Lung (tissue), 12 donors: ENCODE measurements around the gene AGR2. TPM values are rescaled to one million over a fixed set of nuclear protein-coding genes. Genes with fewer than 3 reads are reported as not detected.

Source experiments
- ATAC-seq: fragments of 200-7000 bp; cut with Tn5 transposase; one replicate; pipeline ENCODE4 v1.9.1; 2020; ENCODE audit warnings: moderate number of reproducible peaks; ENCODE audit not compliant: insufficient read depth, low FRiP score
- DNase-seq, 3 donors: peaks; one replicate each; pipeline ENCODE4 v3.0.0-alpha.2; 2013 to 2017
- H3K27ac ChIP-seq, 2 donors: one replicate each; pipeline ENCODE4 v1.5.1; 2013; ENCODE audit warnings: mild to moderate bottlenecking in 2 of 2, moderate library complexity in 2 of 2, control low read depth in 1 of 2, inconsistent platforms in 1 of 2, low read depth in 1 of 2, low read length in 1 of 2
- H3K27me3 ChIP-seq, 3 donors: one replicate each; pipeline ENCODE4 v1.5.1; 2013; ENCODE audit warnings: low read length in 2 of 3; ENCODE audit not compliant: control insufficient read depth in 3 of 3, insufficient read depth in 3 of 3
- H3K36me3 ChIP-seq, 4 donors: one replicate each; pipeline ENCODE4 v1.5.1; 2013; ENCODE audit warnings: low read length in 4 of 4, mild to moderate bottlenecking in 1 of 4, moderate library complexity in 1 of 4; ENCODE audit not compliant: control insufficient read depth in 4 of 4, insufficient read depth in 4 of 4
- H3K4me1 ChIP-seq, 5 donors: one replicate each; pipeline ENCODE4 v1.5.1; 2013; ENCODE audit warnings: low read length in 5 of 5, mild to moderate bottlenecking in 2 of 5, moderate library complexity in 1 of 5; ENCODE audit not compliant: control insufficient read depth in 5 of 5, insufficient read depth in 5 of 5
- H3K4me3 ChIP-seq: one replicate; pipeline ENCODE4 v1.5.1; 2013; ENCODE audit warnings: mild to moderate bottlenecking, control low read depth, moderate library complexity
- H3K9ac ChIP-seq, 2 donors: one replicate each; pipeline ENCODE4 v1.5.1; 2013; ENCODE audit warnings: low read length in 2 of 2, control low read depth in 1 of 2; ENCODE audit not compliant: insufficient read depth in 1 of 2
- H3K9me3 ChIP-seq, 4 donors: one replicate each; pipeline ENCODE4 v1.5.1; 2013; ENCODE audit warnings: low read length in 3 of 4, mild to moderate bottlenecking in 1 of 4, moderate library complexity in 1 of 4; ENCODE audit not compliant: control insufficient read depth in 4 of 4, insufficient read depth in 3 of 4
- WGBS, 2 donors: extraction: QIAGEN DNeasy Blood & Tissue Kit; methylation state at CpG; one replicate each; pipeline ENCODE4 v1.1.7; 2013; 5-methylcytosine and 5-hydroxymethylcytosine counted together
- polyA plus RNA-seq, 2 donors: library from polyadenylated mRNA; stranded (reverse); fragments of 200-250 nt; gene quantifications; one replicate each; pipeline ENCODE4 v1.2.1, GENCODE V29; 2013
- total RNA-seq, 2 donors: library from RNA; depleted of rRNA in 1 of 2; stranded (reverse); fragments of >200 nt in 1 of 2; gene quantifications; one replicate each; pipeline ENCODE4 v1.2.1, GENCODE V29; 2014 to 2021
- TF ChIP-seq, protein P1 (sequence below): IDR thresholded peaks from 2 replicates; pipeline ENCODE4 v1.5.1; 2012; ENCODE audit warnings: mild to moderate bottlenecking; ENCODE audit errors: control extremely low read depth, extremely low read depth
- donor health status: control.
- donor health status: control.
- donor health status: Bipolar disorder and iron deficiency.
- donor health status: healthy.
- donor health status: DM: yes; HTN: yes; CAD: no.

The AGR2 gene
- total and polyA plus RNA-seq, 4 donors = 137 to 420 (median 290) TPM

DNA sequence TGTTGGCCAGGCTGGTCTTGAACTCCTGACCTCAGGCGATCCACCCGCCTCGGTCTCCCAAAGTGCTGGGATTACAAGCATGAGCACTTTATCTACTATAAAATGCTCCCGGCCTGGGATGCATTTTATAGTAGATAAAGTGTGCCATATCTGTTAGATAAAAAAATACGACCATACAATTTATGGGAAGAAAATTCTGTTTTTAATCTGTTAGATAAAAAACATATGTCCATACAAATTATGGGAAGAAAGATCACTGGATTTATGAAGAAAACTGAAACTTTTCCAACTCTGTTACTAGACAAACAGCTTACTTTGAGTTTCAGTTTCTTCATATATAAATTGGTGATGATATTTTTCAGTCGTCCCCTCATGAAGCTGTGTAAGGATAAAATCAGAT lies 46.8 kb downstream of the AGR2 start:
- Histone ChIP-seq H3K4me1 (peaks cover 0 to 4% (median 0%) of the 10 kb centered on the region in 5 donors), H3K9me3 (peaks cover 0 to 1% (median 0%) of the 10 kb centered on the region in 4 donors), H3K36me3 (peaks cover 0 to 4% (median 0%) of the 10 kb centered on the region in 4 donors), H3K27ac (no peak overlapping the region), H3K27me3 (peaks cover 0 to 3% (median 0%) of the 10 kb centered on the region in 3 donors), H3K9ac (no peak overlapping the region), H3K4me3 (no peak overlapping the region)
- DNase-seq (no peak), ATAC-seq (no peak)
- TF ChIP-seq, protein P1, sequence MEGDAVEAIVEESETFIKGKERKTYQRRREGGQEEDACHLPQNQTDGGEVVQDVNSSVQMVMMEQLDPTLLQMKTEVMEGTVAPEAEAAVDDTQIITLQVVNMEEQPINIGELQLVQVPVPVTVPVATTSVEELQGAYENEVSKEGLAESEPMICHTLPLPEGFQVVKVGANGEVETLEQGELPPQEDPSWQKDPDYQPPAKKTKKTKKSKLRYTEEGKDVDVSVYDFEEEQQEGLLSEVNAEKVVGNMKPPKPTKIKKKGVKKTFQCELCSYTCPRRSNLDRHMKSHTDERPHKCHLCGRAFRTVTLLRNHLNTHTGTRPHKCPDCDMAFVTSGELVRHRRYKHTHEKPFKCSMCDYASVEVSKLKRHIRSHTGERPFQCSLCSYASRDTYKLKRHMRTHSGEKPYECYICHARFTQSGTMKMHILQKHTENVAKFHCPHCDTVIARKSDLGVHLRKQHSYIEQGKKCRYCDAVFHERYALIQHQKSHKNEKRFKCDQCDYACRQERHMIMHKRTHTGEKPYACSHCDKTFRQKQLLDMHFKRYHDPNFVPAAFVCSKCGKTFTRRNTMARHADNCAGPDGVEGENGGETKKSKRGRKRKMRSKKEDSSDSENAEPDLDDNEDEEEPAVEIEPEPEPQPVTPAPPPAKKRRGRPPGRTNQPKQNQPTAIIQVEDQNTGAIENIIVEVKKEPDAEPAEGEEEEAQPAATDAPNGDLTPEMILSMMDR = no peak
- WGBS, 2 donors = 91 to 96% methylated on average over 6 of the region's 6 CpGs

DNA sequence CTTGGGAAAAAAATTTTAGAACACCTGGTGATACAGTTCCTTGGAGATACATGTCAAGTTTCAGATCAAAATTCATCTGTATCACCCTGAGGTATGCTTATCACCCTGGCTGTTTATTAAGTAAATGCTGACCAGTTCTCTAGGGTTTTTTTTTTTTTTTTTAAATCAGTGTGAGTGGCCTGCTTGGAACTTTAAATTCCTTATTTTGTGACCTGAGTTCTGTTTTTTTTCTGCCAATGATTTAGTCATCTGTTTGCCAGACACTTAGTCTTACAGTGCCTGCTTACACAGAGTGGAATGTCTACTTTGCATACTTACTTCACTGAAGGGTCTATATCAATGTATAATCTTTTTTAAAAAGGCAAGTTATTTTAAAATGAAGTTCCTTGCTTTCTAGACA lies 49.4 kb downstream of the AGR2 start:
- Histone ChIP-seq H3K4me3 (no peak overlapping the region), H3K36me3 (no peaks in the 10 kb centered on the region), H3K9ac (peak overlapping the region in 1 of 2 donors; percentile 52), H3K27ac (no peak overlapping the region), H3K27me3 (peaks cover 0 to 3% (median 0%) of the 10 kb centered on the region in 3 donors), H3K4me1 (peaks cover 0 to 4% (median 0%) of the 10 kb centered on the region in 5 donors), H3K9me3 (peaks cover 0 to 1% (median 0%) of the 10 kb centered on the region in 4 donors)
- ATAC-seq (peak; percentile 22), DNase-seq (peak in 2 of 3 donors; percentile 37 to 65)
- TF ChIP-seq, protein P1 = no peak

DNA sequence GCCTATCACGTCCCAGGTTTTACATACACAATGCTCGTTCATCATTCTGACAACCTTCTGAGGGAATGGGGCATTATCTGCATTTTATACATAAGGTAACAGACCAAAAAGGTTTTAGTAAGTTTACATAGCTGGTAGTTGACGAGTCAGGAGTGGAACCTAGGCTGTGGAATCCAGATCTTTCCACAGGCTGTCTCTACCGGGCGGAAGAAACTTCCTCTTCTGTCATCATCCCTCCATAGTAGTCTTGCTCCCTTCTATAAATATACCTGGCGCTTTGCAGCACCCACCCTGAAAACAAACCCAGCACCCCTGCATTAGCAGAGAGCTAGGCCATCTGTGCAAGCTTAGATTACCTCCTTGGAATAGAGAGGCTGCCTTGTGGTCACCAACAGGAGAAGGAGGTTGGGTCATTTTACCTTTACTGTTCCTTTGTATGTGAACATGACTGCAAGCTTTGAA lies 49.9 kb downstream of the AGR2 start:
- ATAC-seq = no peak
- peak overlapping the region in 1 of 2 donors; percentile 83 for H3K27ac ChIP-seq

More for the DNA sequence above, 49.9 kb downstream of the AGR2 start:
- H3K4me1 ChIP-seq = peaks cover 0 to 4% (median 0%) of the 10 kb centered on the region in 5 donors
- 20 to 36% methylated on average over 6 of the region's 6 CpGs for WGBS, 2 donors
- no peak for DNase-seq
- TF ChIP-seq, protein P1 = no peak
- H3K36me3 ChIP-seq = no peaks in the 10 kb centered on the region
- H3K9ac ChIP-seq = peak overlapping the region in 1 of 2 donors; percentile 52
- peaks cover 0 to 1% (median 0%) of the 10 kb centered on the region in 4 donors for H3K9me3 ChIP-seq
- H3K4me3 ChIP-seq = peak overlapping the region; percentile 33
- peaks cover 0 to 3% (median 0%) of the 10 kb centered on the region in 3 donors for H3K27me3 ChIP-seq
